Coronary artery (tissue), 2 donors: Measurements from ENCODE around the gene PITX2.
A peak's percentile ranks its signal among the peaks of the same experiment; 100 is the strongest.

Experiments used
- DNase-seq: peaks from one replicate; pipeline ENCODE4 v3.0.0-alpha.2; 2017; ENCODE audit warnings: low spot score
- H3K27ac ChIP-seq, 2 donors: fragments of 200-600 bp; sonication (generic); one replicate each; pipeline ENCODE4 v1.5.1; 2016 to 2019
- H3K4me3 ChIP-seq: fragments of 200-600 bp; sonication (generic); 2 replicates; pipeline ENCODE4 v1.5.1; 2016; ENCODE audit warnings: mild to moderate bottlenecking, moderate library complexity
- TF ChIP-seq, protein P1 (sequence below): fragments of 200-600 bp; sonication (generic); IDR thresholded peaks from one replicate; pipeline ENCODE4 v1.5.1; 2019; ENCODE audit warnings: antibody characterized with exemption

Gene PITX2

DNA sequence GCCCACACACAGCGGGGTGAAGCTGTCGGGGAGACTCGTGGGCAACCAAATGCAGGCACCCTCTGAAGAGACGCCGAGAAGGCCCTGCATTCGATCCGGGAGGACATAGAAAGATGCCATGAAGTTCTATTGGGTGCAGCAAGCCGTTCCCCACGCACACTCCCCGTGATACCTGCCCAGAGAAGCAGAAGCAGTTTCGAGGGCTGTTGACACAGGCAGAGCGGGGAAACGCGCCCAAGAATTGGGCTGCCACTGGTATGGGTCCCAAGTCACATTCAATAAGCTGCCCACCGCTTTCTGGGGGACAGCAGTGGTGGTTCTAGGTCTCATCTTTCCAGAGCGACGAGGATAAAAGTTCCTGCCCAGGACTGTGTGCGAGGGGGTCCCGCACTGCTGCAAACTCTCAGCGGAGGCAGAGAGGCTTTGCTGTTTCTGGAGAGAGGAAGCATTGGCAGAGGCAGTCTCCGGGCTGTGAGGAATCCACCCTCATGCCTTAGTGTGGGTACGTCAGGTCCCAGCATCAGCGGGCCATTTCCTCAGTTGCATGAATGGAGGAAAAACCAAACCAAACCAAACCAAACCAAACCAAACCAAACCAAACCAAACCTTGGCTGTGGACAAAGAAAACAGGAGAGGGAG lies 10.1 kb downstream of the PITX2 start:
- Histone ChIP-seq H3K27ac (no peak overlapping the region), H3K4me3 (no peak overlapping the region)
- TF ChIP-seq, protein P1, sequence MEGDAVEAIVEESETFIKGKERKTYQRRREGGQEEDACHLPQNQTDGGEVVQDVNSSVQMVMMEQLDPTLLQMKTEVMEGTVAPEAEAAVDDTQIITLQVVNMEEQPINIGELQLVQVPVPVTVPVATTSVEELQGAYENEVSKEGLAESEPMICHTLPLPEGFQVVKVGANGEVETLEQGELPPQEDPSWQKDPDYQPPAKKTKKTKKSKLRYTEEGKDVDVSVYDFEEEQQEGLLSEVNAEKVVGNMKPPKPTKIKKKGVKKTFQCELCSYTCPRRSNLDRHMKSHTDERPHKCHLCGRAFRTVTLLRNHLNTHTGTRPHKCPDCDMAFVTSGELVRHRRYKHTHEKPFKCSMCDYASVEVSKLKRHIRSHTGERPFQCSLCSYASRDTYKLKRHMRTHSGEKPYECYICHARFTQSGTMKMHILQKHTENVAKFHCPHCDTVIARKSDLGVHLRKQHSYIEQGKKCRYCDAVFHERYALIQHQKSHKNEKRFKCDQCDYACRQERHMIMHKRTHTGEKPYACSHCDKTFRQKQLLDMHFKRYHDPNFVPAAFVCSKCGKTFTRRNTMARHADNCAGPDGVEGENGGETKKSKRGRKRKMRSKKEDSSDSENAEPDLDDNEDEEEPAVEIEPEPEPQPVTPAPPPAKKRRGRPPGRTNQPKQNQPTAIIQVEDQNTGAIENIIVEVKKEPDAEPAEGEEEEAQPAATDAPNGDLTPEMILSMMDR, result no peak
- DNase-seq, result no peak

DNA sequence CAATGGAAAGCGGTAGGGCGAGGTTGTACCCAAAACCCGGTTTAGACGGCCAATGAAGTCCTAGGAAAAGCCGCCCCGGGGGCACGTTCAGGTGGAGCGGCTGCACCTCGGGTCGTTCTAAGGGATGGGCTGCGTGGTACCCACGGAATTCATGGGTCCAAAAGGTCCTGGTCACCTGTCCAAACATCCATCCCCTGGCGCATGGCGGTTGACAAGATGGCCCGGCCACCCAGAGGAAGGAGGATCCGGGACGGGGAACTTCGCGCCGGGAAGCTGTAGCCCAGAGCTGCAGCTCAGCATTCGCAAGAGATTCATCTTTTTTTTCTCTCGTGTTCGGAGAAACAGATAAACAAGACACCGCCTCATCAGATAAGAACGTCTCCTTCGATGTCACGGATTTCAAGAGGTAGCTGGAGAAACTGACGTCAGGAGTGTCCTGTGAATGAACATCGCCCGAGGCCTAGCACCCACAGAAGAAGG lies 10.9 kb downstream of the PITX2 start:
- no peak for DNase-seq
- Histone ChIP-seq H3K27ac (no peak overlapping the region), H3K4me3 (peak overlapping the region; percentile 62)
- TF ChIP-seq, protein P1, result no peak

GRCh38 chr4:110610940-110611831 lies 11.7 kb downstream of the PITX2 start:
- Histone ChIP-seq H3K27ac (no peak overlapping the region), H3K4me3 (peak overlapping the region; percentile 62)
- no peak for DNase-seq
- TF ChIP-seq, protein P1, result no peak

DNA sequence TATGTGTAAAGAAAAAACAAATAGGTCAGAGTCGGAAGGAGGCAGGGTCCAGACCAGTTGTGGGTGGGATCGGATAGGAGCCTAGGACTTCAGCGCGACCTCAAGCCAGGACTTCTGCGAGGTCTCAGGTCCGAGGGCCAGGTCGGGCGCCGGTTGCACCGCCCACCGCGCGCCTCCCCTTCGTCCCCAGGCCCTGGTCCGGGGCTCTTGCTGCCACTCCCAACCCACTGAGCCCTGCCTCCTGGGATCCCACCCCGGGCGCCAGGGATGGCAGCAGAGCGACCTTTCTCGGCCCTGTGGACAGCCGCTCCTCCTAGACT lies 12.3 kb downstream of the PITX2 start:
- DNase-seq, result no peak
- no peak overlapping the region for H3K27ac ChIP-seq
- TF ChIP-seq, protein P1, result no peak
- H3K4me3 ChIP-seq, result no peak overlapping the region

DNA sequence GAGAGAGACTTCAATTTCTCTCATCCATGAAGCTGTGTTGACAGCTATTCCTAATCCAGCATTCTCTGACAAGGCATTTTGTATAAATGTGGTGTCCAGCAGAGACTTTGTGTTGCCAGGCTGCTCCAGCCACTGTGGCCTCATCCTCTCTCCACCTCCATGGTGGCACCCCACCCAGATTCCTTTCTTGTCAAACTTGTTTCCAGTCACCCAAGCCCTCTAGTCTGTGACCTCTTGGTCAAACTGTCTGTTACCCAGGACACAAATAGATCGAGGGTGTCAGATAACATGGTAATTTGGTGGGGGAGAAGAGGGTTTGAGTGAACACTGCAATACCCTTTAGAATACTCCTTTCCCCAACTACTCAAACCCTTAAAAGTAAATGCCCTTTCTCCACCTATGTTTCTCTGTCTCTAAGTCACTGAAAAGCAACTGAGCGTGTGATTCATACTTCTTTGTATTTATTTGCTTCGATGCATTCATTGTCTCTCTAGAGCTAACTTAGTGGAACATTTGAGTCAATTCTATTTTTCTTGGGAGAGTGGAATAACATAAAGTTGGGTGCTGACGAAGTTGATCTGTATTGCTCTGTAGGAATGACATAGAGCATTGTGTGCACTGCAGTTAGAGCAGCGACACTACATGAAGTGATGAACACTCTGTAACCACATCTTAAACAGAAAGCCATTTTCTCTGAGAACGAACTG lies 13.7 kb downstream of the PITX2 start:
- TF ChIP-seq, protein P1, result no peak
- Histone ChIP-seq H3K4me3 (no peak overlapping the region), H3K27ac (no peak overlapping the region)
- DNase-seq, result no peak

GRCh38 chr4:110605077-110605476 lies 17.8 kb downstream of the PITX2 start:
- TF ChIP-seq, protein P1, result no peak
- DNase-seq, result no peak
- Histone ChIP-seq H3K27ac (no peak overlapping the region), H3K4me3 (no peak overlapping the region)
